Kidney capillary endothelial cell (primary cell): ENCODE data around the gene CD55.
"Not testable (repeated sequence)": the region's sequence is repeated elsewhere in the genome, so short reads cannot be mapped to it uniquely, and the experiment has no call there.

ENCODE experiments used
- DNase-seq: peaks from one replicate; pipeline ENCODE4 v3.0.0-alpha.2; 2018; ENCODE audit warnings: low spot score

CD55 gene

DNA sequence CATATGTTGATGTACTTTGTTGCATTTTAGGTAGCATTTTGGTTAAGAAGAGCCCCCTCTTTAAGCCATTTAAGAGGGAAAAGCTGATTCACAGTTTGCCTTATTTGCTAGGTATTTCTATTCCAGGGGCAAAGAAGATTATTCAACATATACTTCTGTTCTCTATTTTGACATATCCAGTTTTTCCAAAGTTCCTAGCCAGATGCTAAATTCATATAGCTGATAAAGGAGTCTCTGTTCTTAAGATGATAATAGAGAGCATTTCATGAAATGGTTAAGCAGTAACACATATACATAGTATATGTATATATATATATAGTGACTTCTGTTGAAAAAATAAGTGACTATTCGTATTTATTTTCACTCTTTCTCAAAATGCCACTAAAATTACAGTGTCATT, 15.5 kb upstream of the CD55 start:
- no peak for DNase-seq

DNA sequence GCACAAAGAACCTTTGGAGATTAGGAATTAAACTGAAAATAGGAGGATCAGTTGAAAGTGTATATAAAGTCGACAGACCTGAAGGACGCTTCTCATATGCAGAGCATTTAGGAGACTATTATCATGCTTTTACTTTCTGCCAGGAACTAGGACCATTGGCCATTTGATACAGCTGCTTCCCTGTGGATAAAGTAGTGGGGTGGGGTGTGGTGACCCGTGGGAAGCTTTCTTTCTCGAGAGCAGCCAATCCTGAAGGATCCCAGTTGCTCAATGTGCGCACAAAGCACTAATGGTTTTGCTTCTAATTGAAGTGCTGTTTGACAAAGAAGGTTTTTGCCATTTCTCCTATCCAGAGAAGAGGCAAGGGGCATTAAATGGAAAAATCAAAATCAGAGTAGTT, 14.9 kb upstream of the CD55 start:
- no peak for DNase-seq

GRCh38 chr1:207308451-207309190, 12.9 kb upstream of the CD55 start:
- DNase-seq = no peak

DNA sequence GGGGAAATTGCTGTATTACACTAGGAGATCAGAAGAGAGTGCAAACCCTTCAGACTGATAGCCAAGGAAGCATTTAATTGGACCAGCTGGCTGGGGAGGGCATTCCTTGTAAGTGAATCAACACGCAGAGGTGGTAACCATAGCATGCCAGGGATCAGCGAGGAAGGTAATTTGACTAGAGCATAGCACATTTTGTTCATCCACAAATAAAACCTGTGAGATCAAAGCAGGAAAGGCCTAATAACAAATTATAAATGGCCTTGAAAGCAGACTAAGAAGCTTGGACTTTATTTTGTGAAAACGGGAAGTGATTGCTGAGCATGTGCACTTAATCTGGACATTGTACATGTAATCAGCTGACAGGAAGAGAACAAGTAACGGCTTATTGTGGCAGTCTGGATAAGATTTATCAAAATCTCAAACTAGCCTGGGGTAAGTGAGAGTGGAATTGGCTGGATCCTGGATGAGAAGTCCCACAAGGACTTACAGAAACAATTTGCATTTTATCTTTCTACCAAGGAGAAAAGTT, 11.7 kb upstream of the CD55 start:
- DNase-seq = peak; percentile 65

- no peak for DNase-seq
Observed at GRCh38 chr1:207311888-207312603, 9.4 kb upstream of the CD55 start.

- no peak for DNase-seq
Observed at GRCh38 chr1:207312604-207312920, 8.9 kb upstream of the CD55 start.

DNA sequence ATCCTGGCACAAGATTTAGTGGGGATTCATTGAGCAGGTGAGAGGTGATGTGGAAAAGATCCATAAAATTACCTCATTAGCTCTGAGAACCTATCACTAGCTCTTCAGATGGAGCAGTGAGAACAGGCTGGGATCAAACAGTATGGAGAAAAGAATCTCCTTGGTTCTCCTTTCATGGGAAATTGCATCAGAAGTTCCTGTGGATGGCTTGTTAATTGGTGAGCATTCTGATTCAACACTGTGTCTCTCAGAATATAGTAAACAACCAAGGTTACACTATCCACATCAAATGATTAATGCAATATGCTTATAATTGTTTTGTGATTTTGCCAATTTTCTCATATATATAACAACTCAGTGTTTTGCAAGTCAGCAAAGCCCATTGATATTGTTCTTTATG, 8.3 kb upstream of the CD55 start:
- DNase-seq = no peak

DNA sequence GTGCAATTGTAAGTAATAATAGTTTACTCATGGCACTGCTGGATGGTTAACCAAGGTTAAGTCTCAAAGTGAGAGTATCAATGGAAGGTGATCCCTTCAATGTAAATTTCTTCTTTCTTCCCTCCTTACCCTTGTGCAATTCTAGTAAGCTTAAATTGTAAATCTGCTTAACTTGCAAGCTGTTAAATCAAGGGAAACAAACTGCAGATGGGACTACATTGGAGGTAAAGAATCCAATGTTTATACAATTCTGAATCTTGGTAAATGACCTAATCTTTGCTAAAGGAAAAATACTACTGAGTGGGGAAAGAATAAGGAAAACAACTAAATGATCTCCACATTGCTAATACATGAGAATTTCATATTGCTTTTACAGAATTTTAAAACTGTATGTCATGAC, 6.7 kb upstream of the CD55 start:
- no peak for DNase-seq

DNA sequence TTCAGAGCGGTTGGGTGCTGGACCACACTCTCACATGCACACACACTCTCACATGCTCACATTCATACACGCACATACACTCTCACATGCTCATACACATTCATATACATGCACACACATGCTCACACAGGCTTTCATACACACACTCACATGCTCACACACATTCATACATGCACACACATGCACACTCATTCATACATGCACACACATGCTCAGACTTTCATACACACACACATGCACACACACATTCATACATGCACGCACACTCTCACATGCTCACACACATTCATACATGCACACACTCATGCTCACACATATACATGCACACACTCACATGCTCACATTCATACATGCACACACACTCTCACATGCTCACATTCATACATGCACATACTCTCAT, 6.0 kb upstream of the CD55 start:
- DNase-seq = no peak

DNA sequence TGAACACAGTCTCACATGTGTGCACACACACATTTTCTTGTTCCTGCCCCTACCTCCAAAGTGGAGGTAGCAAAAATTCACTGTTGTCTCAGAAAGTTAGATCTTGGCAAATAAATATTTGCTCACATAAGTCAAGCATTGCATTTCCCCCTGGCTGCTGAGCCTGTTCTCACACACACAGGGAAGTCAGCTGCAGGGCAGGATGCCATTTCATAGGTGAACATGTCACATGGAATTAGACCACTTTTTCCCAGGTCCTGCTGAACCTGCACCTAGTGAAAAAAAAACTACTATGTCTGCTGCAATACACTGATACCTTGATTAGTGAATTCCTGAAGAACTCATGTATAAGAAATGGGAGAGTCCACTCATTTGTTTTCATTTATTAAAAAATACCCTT, 5.3 kb upstream of the CD55 start:
- DNase-seq = no peak

DNA sequence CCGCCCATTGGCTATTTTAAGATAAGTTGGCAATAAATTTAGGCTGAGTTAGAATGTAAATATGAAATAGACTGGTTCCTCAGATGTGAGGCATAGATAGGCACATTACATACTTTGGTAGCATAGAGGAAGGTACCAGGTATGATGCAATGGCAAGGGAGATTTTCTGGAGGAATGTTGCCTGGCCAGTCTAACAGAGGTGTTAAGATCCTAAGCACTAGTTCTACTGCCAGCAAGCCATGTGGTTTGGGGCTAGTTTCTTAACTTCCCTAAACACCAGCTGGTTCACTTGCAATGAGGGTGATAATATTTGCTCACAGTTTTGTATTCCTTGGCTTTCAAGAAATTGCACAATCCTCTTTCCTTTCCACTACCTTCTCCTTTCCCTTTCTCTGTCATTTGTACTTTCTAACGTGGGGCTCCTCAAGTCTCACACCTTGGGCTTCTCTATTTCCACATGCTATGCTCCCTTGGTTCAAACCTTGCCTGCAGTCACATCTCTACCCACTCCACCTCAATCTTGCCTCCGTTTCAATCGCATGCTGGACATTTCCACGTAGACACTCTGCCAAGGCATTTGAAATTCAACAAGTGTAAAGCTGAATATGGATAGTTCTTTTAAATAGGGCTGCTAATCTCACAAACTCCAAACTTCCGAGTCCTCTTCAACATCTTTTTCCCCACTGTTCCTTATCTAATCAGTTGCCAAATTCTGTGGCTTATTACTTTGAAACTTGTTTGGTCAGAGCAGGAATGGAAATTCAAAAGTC, 4.7 kb upstream of the CD55 start:
- DNase-seq = no peak

- no peak for DNase-seq
Observed at GRCh38 chr1:207317561-207317960, 3.9 kb upstream of the CD55 start.

- no peak for DNase-seq
Observed at GRCh38 chr1:207318072-207318619, 3.3 kb upstream of the CD55 start.

DNA sequence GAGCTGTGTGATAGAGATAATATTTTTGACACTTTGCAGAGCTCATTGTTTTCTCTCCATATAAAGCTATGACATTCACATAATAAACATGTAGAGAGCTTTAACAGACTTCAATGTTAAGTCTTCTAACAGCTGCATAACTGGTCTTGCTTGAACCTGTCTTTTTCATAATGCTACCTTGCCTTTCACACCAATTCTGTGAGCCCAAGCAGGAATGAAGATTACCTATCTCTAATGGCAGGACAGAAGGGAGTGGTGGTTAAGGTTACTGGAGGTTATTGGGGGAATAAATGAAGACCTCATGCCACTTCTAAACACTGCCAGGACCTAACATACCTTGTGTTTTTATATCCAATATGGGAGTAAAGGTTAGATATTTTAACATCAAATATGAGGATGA, 2.3 kb upstream of the CD55 start:
- DNase-seq = no peak

DNA sequence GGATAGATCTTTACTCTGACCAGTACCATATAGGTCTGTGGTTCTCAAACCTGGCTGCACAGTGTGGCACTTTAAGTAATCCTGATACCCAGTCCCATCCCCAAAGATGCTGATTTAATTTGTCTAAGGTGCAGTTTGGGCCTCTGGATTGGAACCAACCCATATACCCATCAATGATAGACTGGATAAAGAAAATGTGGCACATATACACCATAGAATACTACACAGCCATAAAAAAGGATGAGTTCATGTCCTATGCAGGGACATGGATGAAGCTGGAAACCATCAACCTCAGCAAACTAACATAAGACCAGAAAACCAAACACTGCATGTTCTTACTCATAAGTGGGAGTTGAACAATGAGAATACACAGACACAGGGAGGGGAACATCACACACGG, 1.4 kb upstream of the CD55 start:
- not testable (repeated sequence) for DNase-seq

GRCh38 chr1:207321790-207322645, 540 bp downstream of the CD55 start:
- DNase-seq = no peak

DNA sequence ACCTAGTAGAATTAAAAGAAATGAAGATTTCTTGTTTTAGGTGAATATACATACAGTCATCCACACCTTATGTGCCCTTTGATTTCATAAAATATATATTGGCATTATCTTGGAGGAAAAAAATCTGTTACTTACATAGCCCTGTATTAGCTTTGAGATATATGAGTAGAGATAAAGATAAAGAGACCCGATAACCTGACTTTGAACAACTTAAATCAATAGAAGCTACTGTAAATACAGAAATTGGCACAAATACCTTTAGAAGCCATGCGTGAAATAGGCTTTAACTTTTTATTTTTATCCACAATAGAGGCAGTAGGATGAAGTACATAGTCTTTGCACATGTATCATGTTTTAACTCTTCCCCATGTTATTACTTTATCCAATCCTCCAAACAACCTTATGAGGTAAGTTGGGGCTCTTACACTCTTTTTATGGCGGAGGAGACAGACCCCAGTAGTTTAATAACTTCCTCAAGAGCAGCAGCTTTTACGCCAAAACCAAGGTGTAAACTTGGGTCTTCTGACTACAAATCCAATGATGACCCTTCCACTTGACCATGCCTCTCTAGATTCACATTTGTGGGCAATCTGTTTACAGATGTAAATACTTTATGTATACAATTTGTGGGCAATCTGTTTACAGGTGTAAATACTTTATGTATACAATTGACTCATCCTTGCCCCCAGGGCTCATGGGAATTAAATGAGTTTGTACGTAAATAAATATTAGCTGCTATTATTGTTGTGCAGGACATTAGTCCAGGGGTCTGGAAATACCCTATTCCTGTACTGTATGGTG, 2.1 kb downstream of the CD55 start:
- no peak for DNase-seq

DNA sequence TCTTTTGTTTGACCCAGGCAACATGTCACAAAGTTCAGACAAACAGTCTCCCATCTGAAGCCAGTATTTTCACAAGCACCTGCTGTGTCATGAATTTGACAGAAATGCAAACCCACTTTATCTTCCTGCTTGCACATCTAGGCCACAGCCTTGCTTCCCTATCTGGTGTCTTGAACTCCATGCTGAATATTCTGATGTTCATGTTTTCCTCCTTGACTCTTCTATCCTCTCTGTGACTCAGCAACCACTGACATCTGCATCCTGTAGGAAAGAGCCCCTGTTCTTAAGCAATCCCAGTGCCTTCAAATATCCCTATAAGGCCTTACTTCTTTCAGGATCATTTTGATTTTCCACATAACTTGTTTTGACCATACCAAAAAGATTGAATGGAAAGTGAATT, 6.5 kb downstream of the CD55 start:
- DNase-seq = peak; percentile 18

- no peak for DNase-seq
Observed at GRCh38 chr1:207328908-207329440, 7.5 kb downstream of the CD55 start.

DNA sequence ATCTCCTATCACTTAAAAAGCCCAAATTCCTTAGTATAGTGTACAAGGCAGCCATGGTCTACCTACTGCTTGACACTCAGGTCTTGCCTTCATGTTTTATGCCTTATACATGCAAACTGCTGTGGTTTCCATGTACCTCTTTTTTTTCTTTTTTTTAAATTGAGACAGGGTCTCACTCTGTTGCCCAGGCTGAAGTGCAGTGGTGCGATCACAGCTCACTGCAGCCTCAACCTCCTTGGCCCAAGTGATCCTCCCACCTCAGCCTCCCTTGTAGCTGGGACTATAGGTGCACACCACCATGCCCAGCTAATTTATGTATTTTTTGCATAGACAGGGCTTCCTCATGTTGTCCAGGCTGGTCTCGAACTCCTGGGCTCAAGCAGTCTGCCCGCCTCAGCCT, 8.0 kb downstream of the CD55 start:
- no peak for DNase-seq
